ENCODE data around the gene TMEM223. TPM values are rescaled to one million over a fixed set of nuclear protein-coding genes. Genes with fewer than 3 reads are reported as not detected.
A peak's percentile ranks its signal among the peaks of the same experiment; 100 is the strongest.
"Not testable (repeated sequence)": the region's sequence is repeated elsewhere in the genome, so short reads cannot be mapped to it uniquely, and the experiment has no call there.

Gene TMEM223
- total RNA-seq, 1 donor from 2014 or later: 24.7 TPM

- no peak for DNase-seq
Measured at GRCh38 chr11:62799486-62799885, 7.7 kb upstream of the TMEM223 start.

GRCh38 chr11:62796281-62796680, 4.5 kb upstream of the TMEM223 start:
- no peak for DNase-seq

GRCh38 chr11:62794201-62794775, 2.5 kb upstream of the TMEM223 start:
- no peak for DNase-seq

- DNase-seq: peak; percentile 77
Measured at GRCh38 chr11:62792202-62792575, 383 bp upstream of the TMEM223 start.

- no peak for DNase-seq
Measured at GRCh38 chr11:62789576-62789975, 2.2 kb downstream of the TMEM223 start.

- DNase-seq: no peak
Measured at GRCh38 chr11:62788991-62789390, 2.8 kb downstream of the TMEM223 start.

GRCh38 chr11:62787005-62787759, 4.6 kb downstream of the TMEM223 start, which contains the start of gene TMEM179B:
TMEM179B (plus strand) TSS chr11:62787402; CDS start chr11:62787432, 30 bp downstream.
- DNase-seq: peak; percentile 99

GRCh38 chr11:62786318-62787004, 5.3 kb downstream of the TMEM223 start:
- DNase-seq: peak; percentile 95

- no peak for DNase-seq
Measured at GRCh38 chr11:62782753-62783152, 9.1 kb downstream of the TMEM223 start.

GRCh38 chr11:62778441-62778840, 13.4 kb downstream of the TMEM223 start:
- no peak for DNase-seq

GRCh38 chr11:62777389-62777788, 14.4 kb downstream of the TMEM223 start:
- DNase-seq: no peak

- DNase-seq: no peak
Measured at GRCh38 chr11:62775646-62776045, 16.2 kb downstream of the TMEM223 start.

GRCh38 chr11:62774407-62774806, 17.4 kb downstream of the TMEM223 start:
- no peak for DNase-seq

GRCh38 chr11:62771144-62772021, 20.4 kb downstream of the TMEM223 start, which contains the start of gene TAF6L:
TAF6L (plus strand) TSS chr11:62771396; CDS start chr11:62775784, 4,388 bp downstream.
- DNase-seq: peak; percentile 99

GRCh38 chr11:62770778-62771143, 21.0 kb downstream of the TMEM223 start:
- DNase-seq: no peak

GRCh38 chr11:62760867-62761227, 31.0 kb downstream of the TMEM223 start:
- DNase-seq: not testable (repeated sequence)

- no peak for DNase-seq
Measured at GRCh38 chr11:62757846-62758788, 33.7 kb downstream of the TMEM223 start.

GRCh38 chr11:62755086-62755615, 36.7 kb downstream of the TMEM223 start:
- DNase-seq: no peak

GRCh38 chr11:62753736-62754603, 37.8 kb downstream of the TMEM223 start, which contains the start of gene ZBTB3:
ZBTB3 (minus strand) TSS chr11:62754160; CDS start chr11:62753664, 496 bp downstream.
- peak; percentile 99 for DNase-seq
